Sigmoid colon (tissue), 4 donors: ENCODE results near the gene MADD.

Experiments used
- CTCF ChIP-seq, 4 experiments: fragments of 450-650 bp in 3 of 4; fragments of 200-600 bp in 1 of 4; IDR thresholded peaks; one replicate each; pipeline ENCODE4 v1.5.1; 2016 to 2019; ENCODE audit warnings: antibody characterized with exemption in 4 of 4, mild to moderate bottlenecking in 3 of 4, moderate library complexity in 2 of 4
- EP300 ChIP-seq, 4 donors: sonication (generic); formaldehyde crosslinking; IDR thresholded peaks; one replicate each; pipeline ENCODE4 v1.6.1; 2017; ENCODE audit warnings: antibody characterized with exemption in 4 of 4
- POLR2A ChIP-seq, 2 donors: fragments of 450-650 bp; IDR thresholded peaks; one replicate each; pipeline ENCODE4 v1.6.1; 2016; ENCODE audit warnings: antibody characterized with exemption in 2 of 2, mild to moderate bottlenecking in 2 of 2, moderate library complexity in 2 of 2
- POLR2AphosphoS5 ChIP-seq, 4 donors: sonication (generic); formaldehyde crosslinking; IDR thresholded peaks; one replicate each; pipeline ENCODE4 v1.6.1; 2017; ENCODE audit warnings: antibody characterized with exemption in 4 of 4

DNA sequence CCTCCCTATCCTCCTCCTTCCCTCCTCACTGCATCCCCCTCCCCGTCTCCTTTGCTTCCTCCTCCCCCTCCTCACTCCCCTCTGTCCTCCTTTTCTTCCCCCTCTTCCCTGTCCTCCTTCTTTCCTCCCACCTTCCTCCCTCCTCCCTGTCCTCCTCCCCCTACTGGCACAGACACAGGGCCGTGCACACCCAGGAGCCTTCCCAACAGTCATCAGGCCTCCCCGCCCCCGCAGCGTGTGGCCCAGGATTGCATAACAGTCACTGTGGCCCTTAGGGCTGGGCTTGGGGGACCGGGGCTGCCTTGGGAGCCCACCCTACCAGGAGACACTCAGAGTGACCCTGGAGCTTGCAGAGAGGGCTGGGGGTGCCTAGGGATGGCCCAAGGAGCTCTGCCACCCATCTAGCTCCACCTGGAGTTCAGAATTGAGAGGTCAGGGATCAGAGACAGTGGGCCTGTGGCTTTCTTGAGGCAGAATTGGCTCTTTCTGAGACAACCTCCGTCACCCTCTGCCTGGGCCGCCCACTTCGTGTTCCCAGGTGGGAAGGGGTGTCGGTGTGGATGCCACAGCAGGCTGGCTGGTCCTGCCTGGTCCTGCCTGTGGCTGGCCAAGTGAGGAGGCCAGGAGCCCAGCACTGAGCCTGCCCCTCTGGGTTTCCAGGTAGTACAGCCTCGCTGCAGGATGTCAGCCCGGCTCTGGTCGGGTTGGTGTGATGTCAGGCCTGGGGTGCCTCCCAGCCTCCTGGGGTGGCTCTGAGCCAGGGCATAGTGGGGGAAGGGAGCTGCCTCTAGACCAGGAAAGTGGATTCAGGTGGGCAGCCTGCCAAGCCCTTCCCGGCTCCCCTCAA, 106.8 kb downstream of the MADD start:
- TF ChIP-seq CTCF (IDR thresholded peaks at IDR 0.05): no peak
- no peak for TF ChIP-seq POLR2A (IDR thresholded peaks at IDR 0.05)
- TF ChIP-seq POLR2AphosphoS5 (IDR thresholded peaks at IDR 0.05): no peak
- TF ChIP-seq EP300 (IDR thresholded peaks at IDR 0.05): no peak
